H1 (cell line): Measurements from ENCODE around the gene MYL5. TPM values are rescaled to one million over a fixed set of nuclear protein-coding genes. Genes with fewer than 3 reads are reported as not detected.

Source experiments
- CTCF ChIA-PET: fragments of 300-600 bp; sonication (Branson Sonifier 250); formaldehyde crosslinking; loops from one replicate; lab custom pipeline; 2021; ENCODE audit not compliant: partially characterized antibody; lab: Charles Lee
- POLR2A ChIA-PET: fragments of 300-600 bp; sonication (Branson Sonifier 250); formaldehyde crosslinking; loops from one replicate; lab custom pipeline; 2021; ENCODE audit warnings: inconsistent platforms; ENCODE audit not compliant: partially characterized antibody; lab: Charles Lee
- DNase-seq, 2 experiments: peaks; one replicate each; pipeline versions ENCODE4 v3.0.0 to v3.0.0-alpha.2; 2010 to 2022; ENCODE audit warnings: low spot score in 2 of 2, low read depth in 1 of 2, mixed read lengths in 1 of 2
- FAIRE-seq: peaks from 2 replicates; lab custom pipeline; 2011; peaks lifted over from hg19 to GRCh38; lab: Jason Lieb, UNC
- H2AFZ ChIP-seq: 2 replicates; pipeline ENCODE4 v1.8.1; 2012; ENCODE audit warnings: low read length, inconsistent platforms
- H2AK5ac ChIP-seq: 2 replicates; pipeline ENCODE4 v1.6.1; 2013; ENCODE audit warnings: low read depth, low read length
- H2BK120ac ChIP-seq: replicated peaks from 2 replicates; pipeline ENCODE3; 2013; ENCODE audit warnings: low read depth, low read length, inconsistent platforms
- H2BK12ac ChIP-seq: 2 replicates; pipeline ENCODE4 v1.6.1; 2013; ENCODE audit warnings: low read depth, low read length
- H2BK15ac ChIP-seq: 2 replicates; pipeline ENCODE4 v1.6.1; 2013; ENCODE audit warnings: low read length
- H2BK20ac ChIP-seq: 2 replicates; pipeline ENCODE4 v1.6.1; 2013; ENCODE audit warnings: low read length
- H2BK5ac ChIP-seq: 2 replicates; pipeline ENCODE4 v1.6.1; 2013; ENCODE audit warnings: low read depth, low read length
- H3K14ac ChIP-seq: 2 replicates; pipeline ENCODE4 v1.6.1; 2013; ENCODE audit warnings: inconsistent platforms; ENCODE audit not compliant: insufficient read length
- H3K18ac ChIP-seq: 2 replicates; pipeline ENCODE4 v1.6.1; 2013; ENCODE audit warnings: low read length; ENCODE audit errors: extremely low read depth
- H3K23ac ChIP-seq: 2 replicates; pipeline ENCODE4 v1.6.1; 2013; ENCODE audit warnings: inconsistent platforms; ENCODE audit not compliant: insufficient read length
- H3K23me2 ChIP-seq: 2 replicates; pipeline ENCODE4 v1.6.1; 2013; ENCODE audit warnings: low read depth, low read length
- H3K27ac ChIP-seq: 2 replicates; pipeline ENCODE4 v1.6.1; 2011; ENCODE audit warnings: low read depth, low read length, inconsistent platforms
- H3K27me3 ChIP-seq, 4 experiments: replicated peaks in 1 of 4; 1 replicate in 1 of 4; 2 replicates in 3 of 4; pipeline versions ENCODE4 v1.6.1 to v1.8.1; 2011 to 2013; ENCODE audit warnings: low read length in 3 of 4, mild to moderate bottlenecking in 3 of 4, inconsistent platforms in 2 of 4, mixed read lengths in 2 of 4, moderate library complexity in 1 of 4; ENCODE audit not compliant: control insufficient read depth in 3 of 4, insufficient read depth in 3 of 4; ENCODE audit errors: extremely low read depth in 1 of 4
- H3K36me3 ChIP-seq, 4 experiments: 2 replicates each; pipeline versions ENCODE4 v1.6.1 to v1.8.1; 2011 to 2013; ENCODE audit warnings: mild to moderate bottlenecking in 4 of 4, low read length in 3 of 4, moderate library complexity in 2 of 4, control low read depth in 1 of 4, inconsistent platforms in 1 of 4; ENCODE audit not compliant: insufficient read depth in 4 of 4, control insufficient read depth in 2 of 4
- H3K4ac ChIP-seq: replicated peaks from 2 replicates; pipeline ENCODE3; 2013; ENCODE audit warnings: low read length, low read depth, mixed read lengths, inconsistent platforms; ENCODE audit not compliant: insufficient read length
- H3K4me1 ChIP-seq, 4 experiments: replicated peaks in 1 of 4; 1 replicate in 1 of 4; 2 replicates in 3 of 4; pipeline versions ENCODE4 v1.6.1 to v1.8.1; 2011 to 2013; ENCODE audit warnings: low read length in 3 of 4, inconsistent platforms in 2 of 4, mixed read lengths in 1 of 4; ENCODE audit not compliant: insufficient read depth in 4 of 4, control insufficient read depth in 3 of 4
- H3K4me2 ChIP-seq, 2 experiments: 2 replicates each; pipeline versions ENCODE4 v1.6.1 to v1.8.1; 2011 to 2013; ENCODE audit warnings: low read depth in 2 of 2, low read length in 2 of 2, control low read depth in 1 of 2, inconsistent platforms in 1 of 2, mild to moderate bottlenecking in 1 of 2; ENCODE audit not compliant: insufficient read depth in 1 of 2
- H3K4me3 ChIP-seq, 4 experiments: fragments of 200-600, 300-600 bp in 1 of 4; sonication (generic), shearing (Covaris generic), sonication (Bioruptor Twin) in 1 of 4; 2 replicates each; pipeline versions ENCODE4 v1.5.1 to v1.8.1; 2011 to 2016; ENCODE audit warnings: low read length in 4 of 4, low read depth in 3 of 4, control low read depth in 2 of 4, inconsistent platforms in 2 of 4, mild to moderate bottlenecking in 2 of 4, mixed read lengths in 1 of 4, moderate library complexity in 1 of 4; ENCODE audit not compliant: insufficient read depth in 2 of 4; ENCODE audit errors: extremely low read depth in 1 of 4
- H3K56ac ChIP-seq: replicated peaks from 2 replicates; pipeline ENCODE3; 2013; ENCODE audit warnings: low read depth, mild to moderate bottlenecking, mixed read lengths, low read length, inconsistent platforms; ENCODE audit not compliant: insufficient read length
- H3K79me1 ChIP-seq: 2 replicates; pipeline ENCODE4 v1.6.1; 2013; ENCODE audit warnings: low read depth, low read length, control low read depth
- H3K79me2 ChIP-seq, 2 experiments: 2 replicates each; pipeline versions ENCODE4 v1.6.1 to v1.8.1; 2012 to 2013; ENCODE audit warnings: low read length in 2 of 2, mild to moderate bottlenecking in 2 of 2, inconsistent platforms in 1 of 2; ENCODE audit not compliant: insufficient read depth in 2 of 2, control insufficient read depth in 1 of 2
- H3K9ac ChIP-seq, 4 experiments: replicated peaks in 1 of 4; 1 replicate in 1 of 4; 2 replicates in 3 of 4; pipeline versions ENCODE4 v1.6.1 to v1.8.1; 2011 to 2013; ENCODE audit warnings: low read depth in 3 of 4, low read length in 3 of 4, control low read depth in 2 of 4, mild to moderate bottlenecking in 2 of 4, moderate library complexity in 2 of 4, inconsistent platforms in 1 of 4; ENCODE audit errors: extremely low read depth in 1 of 4
- H3K9me3 ChIP-seq, 2 experiments: 2 replicates each; pipeline versions ENCODE4 v1.6.1 to v1.8.1; 2012 to 2013; ENCODE audit warnings: mild to moderate bottlenecking in 2 of 2, moderate library complexity in 2 of 2, control low read depth in 1 of 2, inconsistent platforms in 1 of 2, low read depth in 1 of 2, low read length in 1 of 2, mixed read lengths in 1 of 2; ENCODE audit not compliant: insufficient read depth in 2 of 2
- H4K20me1 ChIP-seq, 2 experiments: replicated peaks in 1 of 2; 2 replicates each; pipeline versions ENCODE3 to v1.8.1; 2011 to 2013; ENCODE audit warnings: inconsistent platforms in 2 of 2, low read length in 2 of 2, mild to moderate bottlenecking in 1 of 2; ENCODE audit not compliant: insufficient read depth in 2 of 2, control insufficient read depth in 1 of 2
- H4K5ac ChIP-seq: 2 replicates; pipeline ENCODE4 v1.6.1; 2013; ENCODE audit warnings: low read length, low read depth, mixed read lengths, inconsistent platforms; ENCODE audit not compliant: insufficient read length
- H4K8ac ChIP-seq: 2 replicates; pipeline ENCODE4 v1.8.0; 2013; ENCODE audit warnings: mild to moderate bottlenecking, moderate library complexity, low read length, inconsistent platforms; ENCODE audit not compliant: insufficient read depth; ENCODE audit errors: extremely low read depth
- H4K91ac ChIP-seq: replicated peaks from 2 replicates; pipeline ENCODE3; 2013; ENCODE audit warnings: low read length, mixed read lengths, inconsistent platforms; ENCODE audit not compliant: insufficient read length
- NANOG ChIP-seq: IDR thresholded peaks from 2 replicates; pipeline ENCODE4 v1.6.1; 2011; ENCODE audit warnings: low read length, low read depth, mild to moderate bottlenecking, inconsistent platforms; ENCODE audit not compliant: insufficient read depth, poor library complexity, severe bottlenecking
- POLR2A ChIP-seq, 2 experiments: IDR thresholded peaks; 1 replicate in 1 of 2; 2 replicates in 1 of 2; pipeline ENCODE4 v1.6.1; 2011; ENCODE audit warnings: low read depth in 2 of 2, low read length in 2 of 2, mild to moderate bottlenecking in 2 of 2; ENCODE audit errors: control extremely low read depth in 1 of 2
- POLR2AphosphoS5 ChIP-seq: IDR thresholded peaks from 2 replicates; pipeline ENCODE4 v1.6.1; 2011; ENCODE audit warnings: low read depth, low read length
- RAD21 ChIP-seq, 2 experiments: IDR thresholded peaks in 1 of 2; conservative IDR thresholded peaks in 1 of 2; 2 replicates each; pipeline ENCODE4 v1.6.1; 2011; ENCODE audit warnings: low read depth in 2 of 2, low read length in 2 of 2, improper control_type of control experiment in 1 of 2, inconsistent platforms in 1 of 2, mild to moderate bottlenecking in 1 of 2, moderate library complexity in 1 of 2
- RBBP5 ChIP-seq: IDR thresholded peaks from 2 replicates; pipeline ENCODE4 v1.7.1; 2012; ENCODE audit warnings: low read depth, mild to moderate bottlenecking, inconsistent platforms, low read length, moderate library complexity, borderline replicate concordance
- RNF2 ChIP-seq: fragments of 200-900, 300-1000 bp; sonication (generic); IDR thresholded peaks from 2 replicates; pipeline ENCODE4 v1.7.1; 2016; ENCODE audit warnings: borderline replicate concordance, low read depth, mild to moderate bottlenecking, antibody characterized with exemption, low read length; ENCODE audit not compliant: poor library complexity, severe bottlenecking; ENCODE audit errors: missing control alignments
- RXRA ChIP-seq: IDR thresholded peaks from 2 replicates; pipeline ENCODE4 v1.6.1; 2011; ENCODE audit warnings: low read depth, mild to moderate bottlenecking, low read length, moderate library complexity; ENCODE audit not compliant: insufficient read depth
- SUZ12 ChIP-seq: fragments of 200-600 bp; sonication (generic); IDR thresholded peaks from 2 replicates; pipeline ENCODE4 v1.6.1; 2012; ENCODE audit warnings: mild to moderate bottlenecking, inconsistent platforms, low read length, moderate library complexity, mixed read lengths
- WGBS, 2 experiments: shearing (Covaris generic) in 1 of 2; methylation state at CpG; one replicate each; pipeline versions ENCODE4 v1.1.6 to v1.1.7; 2013 to 2015; ENCODE audit warnings: low lambda C conversion rate in 2 of 2, mixed read lengths in 2 of 2, inconsistent platforms in 1 of 2, low coverage in 1 of 2, missing lambda C conversion rate in 1 of 2; ENCODE audit not compliant: insufficient replicate concordance in 2 of 2, insufficient coverage in 1 of 2, insufficient read length in 1 of 2; ENCODE audit errors: extremely low coverage in 1 of 2, missing lambda C conversion rate in 1 of 2; 5-methylcytosine and 5-hydroxymethylcytosine counted together
- polyA plus RNA-seq, 7 experiments: library from polyadenylated mRNA; depleted of rRNA in 3 of 7; stranded (reverse) in 5 of 7; unstranded in 2 of 7; fragments of >200 nt in 5 of 7; fragments of 200-250 nt in 2 of 7; gene quantifications; 1 replicate in 5 of 7; 2 replicates in 1 of 7; 4 replicates in 1 of 7; pipeline versions ENCODE4 v1.2.1 to v1.2.3, GENCODE V29; 2011 to 2013; ENCODE audit warnings: missing spikeins in 2 of 7, mixed read lengths in 2 of 7
- total RNA-seq: library from RNA; stranded (reverse); fragmentation: NEBNext Ultra II Directional; extraction: Animal tissue kit (Norgen Biotek cat#: 25700); gene quantifications from 2 replicates; pipeline ENCODE4 v1.2.1, GENCODE V29; 2021

MYL5 gene
- total and polyA plus RNA-seq, 2 of the 8 experiments (the other 6 are each of a cell fraction or from before 2014, with no cell fraction given), result 5.7 to 6.8 TPM

- Histone ChIP-seq H3K79me1 (no peaks in the 10 kb centered on the region), H3K4ac (no peak overlapping the region)
- no peak for FAIRE-seq
- TF ChIP-seq POLR2A (IDR thresholded peaks at IDR 0.05; ENCODE audit: control extremely low read depth in 1 of 2, low read depth in 2 of 2, low read length in 2 of 2), result no peak
- TF ChIP-seq RXRA, result no peak
- TF ChIP-seq RAD21 (IDR thresholded peaks at IDR 0.05 in 1 of 2, conservative IDR thresholded peaks at IDR 0.05 in 1 of 2; ENCODE audit: low read depth in 2 of 2, low read length in 2 of 2), result no peak
- no peak for TF ChIP-seq POLR2AphosphoS5
- no peak for TF ChIP-seq SUZ12
- no peak for TF ChIP-seq NANOG
- no peak for TF ChIP-seq RBBP5
- no peak for TF ChIP-seq RNF2
Observed at GRCh38 chr4:654503-654845, 19.9 kb upstream of the MYL5 start.

More at GRCh38 chr4:654503-654845, 19.9 kb upstream of the MYL5 start:
- Histone ChIP-seq H2BK5ac (no peak overlapping the region), H3K27ac (no peak overlapping the region), H3K9ac (no peak overlapping the region), H3K18ac (no peak overlapping the region), H3K56ac (no peak overlapping the region), H2AFZ (no peak overlapping the region), H4K91ac (no peak overlapping the region), H3K4me2 (no peak overlapping the region), H3K9me3 (no peaks in the 10 kb centered on the region), H4K5ac (no peak overlapping the region), H3K4me1 (no peaks in the 10 kb centered on the region), H4K8ac (no peak overlapping the region), H4K20me1 (peaks cover 0 to 12% of the 10 kb centered on the region in 2 experiments), H2BK15ac (no peak overlapping the region), H2BK12ac (no peak overlapping the region), H3K14ac (no peak overlapping the region), H3K23ac (no peak overlapping the region), H3K36me3 (no peaks in the 10 kb centered on the region; a peak in 1 of 8 replicates), H2BK20ac (no peak overlapping the region), H3K4me3 (no peak overlapping the region), H3K79me2 (no peaks in the 10 kb centered on the region), H2BK120ac (no peak overlapping the region), H3K23me2 (no peaks in the 10 kb centered on the region; the same call in 1 of the 2 replicates), H2AK5ac (no peak overlapping the region), H3K27me3 (peaks cover 0 to 11% (median 0%) of the 10 kb centered on the region in 4 experiments; a peak in 2 of 7 replicates)
- ChIA-PET CTCF (no interaction called here), POLR2A (interaction anchor here (0.6 to 3.1 kb wide), 4 partner anchors 9 to 55 kb away, joined by 3 to 11 read pairs (median 6); no protein-coding TSS in a partner anchor)
- WGBS, 2 experiments, result 94% methylated on average over 16 of the region's 17 CpGs; no CpG with 5 or more reads in 1 of the 2 experiments
- DNase-seq, result no peak
